H9 (cell line): ENCODE measurements around the gene POR. TPM values are rescaled to one million over a fixed set of nuclear protein-coding genes. Genes with fewer than 3 reads are reported as not detected.

Source experiments
- DNase-seq: peaks from one replicate; pipeline ENCODE4 v3.0.0-alpha.2; 2017
- H2AFZ ChIP-seq: one replicate; pipeline ENCODE4 v1.6.1; 2013; ENCODE audit warnings: mild to moderate bottlenecking, low read length, control low read depth, moderate library complexity
- H2AK5ac ChIP-seq: 2 replicates; pipeline ENCODE4 v1.6.1; 2013; ENCODE audit warnings: low read length, control low read depth, mixed read lengths; ENCODE audit not compliant: insufficient read length
- H2BK120ac ChIP-seq: one replicate; pipeline ENCODE4 v1.6.1; 2013; ENCODE audit warnings: low read depth, mild to moderate bottlenecking, low read length, control low read depth, inconsistent platforms; ENCODE audit not compliant: poor library complexity, severe bottlenecking
- H2BK12ac ChIP-seq: 2 replicates; pipeline ENCODE4 v1.6.1; 2013; ENCODE audit warnings: low read length, control low read depth, mixed read lengths, low read depth; ENCODE audit not compliant: insufficient read length
- H2BK15ac ChIP-seq: 2 replicates; pipeline ENCODE4 v1.6.1; 2013; ENCODE audit warnings: low read depth, low read length, control low read depth
- H2BK20ac ChIP-seq: one replicate; pipeline ENCODE4 v1.6.1; 2013; ENCODE audit warnings: low read depth, mild to moderate bottlenecking, low read length, control low read depth, inconsistent platforms; ENCODE audit not compliant: poor library complexity, severe bottlenecking
- H2BK5ac ChIP-seq: 2 replicates; pipeline ENCODE4 v1.6.1; 2013; ENCODE audit warnings: low read length, control low read depth, mixed read lengths; ENCODE audit not compliant: insufficient read length
- H3K14ac ChIP-seq: 2 replicates; pipeline ENCODE4 v1.6.1; 2013; ENCODE audit warnings: low read length, control low read depth; ENCODE audit not compliant: insufficient read depth
- H3K18ac ChIP-seq: 2 replicates; pipeline ENCODE4 v1.6.1; 2013; ENCODE audit warnings: low read depth, mild to moderate bottlenecking, mixed read lengths, low read length, control low read depth; ENCODE audit not compliant: insufficient read length
- H3K23ac ChIP-seq: 2 replicates; pipeline ENCODE4 v1.6.1; 2013; ENCODE audit warnings: low read length, control low read depth, mixed read lengths, low read depth; ENCODE audit not compliant: insufficient read length
- H3K23me2 ChIP-seq: 2 replicates; pipeline ENCODE4 v1.6.1; 2013; ENCODE audit warnings: low read depth, mild to moderate bottlenecking, mixed read lengths, low read length, control low read depth; ENCODE audit not compliant: insufficient read length, poor library complexity, severe bottlenecking
- H3K27ac ChIP-seq: 2 replicates; pipeline ENCODE4 v1.5.1; 2013; ENCODE audit warnings: low read length, control low read depth, mixed read lengths, low read depth; ENCODE audit not compliant: insufficient read length
- H3K27me3 ChIP-seq: 2 replicates; pipeline ENCODE4 v1.6.1; 2013; ENCODE audit warnings: low read length, control low read depth, inconsistent platforms; ENCODE audit not compliant: insufficient read depth
- H3K4ac ChIP-seq: 2 replicates; pipeline ENCODE4 v1.6.1; 2013; ENCODE audit warnings: low read depth, mild to moderate bottlenecking, control low read depth, inconsistent platforms, low read length, moderate library complexity
- H3K4me1 ChIP-seq: 2 replicates; pipeline ENCODE4 v1.6.1; 2013; ENCODE audit warnings: low read length, control low read depth, inconsistent platforms; ENCODE audit not compliant: insufficient read depth
- H3K4me2 ChIP-seq: 2 replicates; pipeline ENCODE4 v1.6.1; 2013; ENCODE audit warnings: low read length, control low read depth, mixed read lengths; ENCODE audit not compliant: insufficient read length, insufficient read depth
- H3K56ac ChIP-seq: 2 replicates; pipeline ENCODE4 v1.6.1; 2013; ENCODE audit warnings: low read depth, mild to moderate bottlenecking, mixed read lengths, low read length, control low read depth; ENCODE audit not compliant: insufficient read length
- H3K79me1 ChIP-seq: 2 replicates; pipeline ENCODE4 v1.6.1; 2013; ENCODE audit warnings: low read depth, mild to moderate bottlenecking, moderate library complexity, low read length, control low read depth, inconsistent platforms; ENCODE audit not compliant: insufficient read depth, poor library complexity, severe bottlenecking
- H3K79me2 ChIP-seq: 2 replicates; pipeline ENCODE4 v1.6.1; 2013; ENCODE audit warnings: low read length, control low read depth, inconsistent platforms; ENCODE audit not compliant: insufficient read depth
- H3K9ac ChIP-seq: 2 replicates; pipeline ENCODE4 v1.6.1; 2013; ENCODE audit warnings: low read length, control low read depth, mixed read lengths; ENCODE audit not compliant: insufficient read length; ENCODE audit errors: extremely low read depth
- H3K9me3 ChIP-seq: one replicate; pipeline ENCODE4 v1.6.1; 2013; ENCODE audit warnings: low read depth, low read length, inconsistent platforms; ENCODE audit not compliant: control insufficient read depth
- H3T11ph ChIP-seq: one replicate; pipeline ENCODE4 v1.6.1; 2013; ENCODE audit warnings: mild to moderate bottlenecking, low read length, control low read depth, inconsistent platforms
- H4K20me1 ChIP-seq: one replicate; pipeline ENCODE4 v1.6.1; 2013; ENCODE audit not compliant: control insufficient read depth, insufficient read length, insufficient read depth
- H4K5ac ChIP-seq: 2 replicates; pipeline ENCODE4 v1.6.1; 2013; ENCODE audit warnings: low read depth, mild to moderate bottlenecking, mixed read lengths, low read length, control low read depth; ENCODE audit not compliant: insufficient read length
- H4K8ac ChIP-seq: replicated peaks from 2 replicates; pipeline ENCODE4 v1.6.1; 2013; ENCODE audit warnings: low read length, control low read depth, mixed read lengths, low read depth; ENCODE audit not compliant: insufficient read length
- H4K91ac ChIP-seq: 2 replicates; pipeline ENCODE4 v1.6.1; 2013; ENCODE audit warnings: low read depth, mild to moderate bottlenecking, moderate library complexity, mixed read lengths, low read length, control low read depth; ENCODE audit not compliant: insufficient read length
- H3K27ac Mint-ChIP-seq, 3 experiments: 2 replicates in 2 of 3; 3 replicates in 1 of 3; pipeline ENCODE4 v1.8.0; 2020 to 2021; ENCODE audit warnings: mixed read lengths in 3 of 3, mild to moderate bottlenecking in 1 of 3, moderate library complexity in 1 of 3
- H3K27me3 Mint-ChIP-seq: 2 replicates; pipeline ENCODE4 v1.8.0; 2021; ENCODE audit warnings: low read depth, mild to moderate bottlenecking, moderate library complexity, mixed read lengths
- H3K36me3 Mint-ChIP-seq, 3 experiments: 2 replicates in 2 of 3; 3 replicates in 1 of 3; pipeline ENCODE4 v1.8.0; 2020 to 2021; ENCODE audit warnings: low read depth in 3 of 3, mixed read lengths in 3 of 3; ENCODE audit not compliant: insufficient read depth in 1 of 3
- H3K4me1 Mint-ChIP-seq, 2 experiments: 2 replicates each; pipeline ENCODE4 v1.8.0; 2020; ENCODE audit warnings: mixed read lengths in 2 of 2
- H3K4me3 Mint-ChIP-seq, 2 experiments: 2 replicates in 1 of 2; 3 replicates in 1 of 2; pipeline ENCODE4 v1.8.0; 2020 to 2021; ENCODE audit warnings: mild to moderate bottlenecking in 2 of 2, mixed read lengths in 2 of 2, moderate library complexity in 1 of 2
- H3K9me3 Mint-ChIP-seq, 2 experiments: 2 replicates in 1 of 2; 3 replicates in 1 of 2; pipeline ENCODE4 v1.8.0; 2020; ENCODE audit warnings: mild to moderate bottlenecking in 2 of 2, mixed read lengths in 2 of 2, moderate library complexity in 1 of 2
- WGBS: extraction: QIAGEN DNeasy Blood & Tissue Kit; methylation state at CpG from one replicate; pipeline ENCODE4 v1.1.7; 2013; ENCODE audit warnings: missing lambda C conversion rate, low lambda C conversion rate, mixed read lengths; ENCODE audit not compliant: insufficient read length; ENCODE audit errors: extremely low coverage; 5-methylcytosine and 5-hydroxymethylcytosine counted together
- total RNA-seq: library from RNA; stranded (reverse); gene quantifications from 2 replicates; pipeline ENCODE4 v1.2.1, GENCODE V29; 2021
- TF ChIP-seq, protein P1 (sequence below): fragments of 200-600 bp; sonication (generic); conservative IDR thresholded peaks from 3 replicates; pipeline ENCODE4 v1.8.0; 2021; ENCODE audit warnings: antibody characterized with exemption, mild to moderate bottlenecking

The POR gene
- total RNA-seq, 1 experiment from 2014 or later: 128 TPM

DNA sequence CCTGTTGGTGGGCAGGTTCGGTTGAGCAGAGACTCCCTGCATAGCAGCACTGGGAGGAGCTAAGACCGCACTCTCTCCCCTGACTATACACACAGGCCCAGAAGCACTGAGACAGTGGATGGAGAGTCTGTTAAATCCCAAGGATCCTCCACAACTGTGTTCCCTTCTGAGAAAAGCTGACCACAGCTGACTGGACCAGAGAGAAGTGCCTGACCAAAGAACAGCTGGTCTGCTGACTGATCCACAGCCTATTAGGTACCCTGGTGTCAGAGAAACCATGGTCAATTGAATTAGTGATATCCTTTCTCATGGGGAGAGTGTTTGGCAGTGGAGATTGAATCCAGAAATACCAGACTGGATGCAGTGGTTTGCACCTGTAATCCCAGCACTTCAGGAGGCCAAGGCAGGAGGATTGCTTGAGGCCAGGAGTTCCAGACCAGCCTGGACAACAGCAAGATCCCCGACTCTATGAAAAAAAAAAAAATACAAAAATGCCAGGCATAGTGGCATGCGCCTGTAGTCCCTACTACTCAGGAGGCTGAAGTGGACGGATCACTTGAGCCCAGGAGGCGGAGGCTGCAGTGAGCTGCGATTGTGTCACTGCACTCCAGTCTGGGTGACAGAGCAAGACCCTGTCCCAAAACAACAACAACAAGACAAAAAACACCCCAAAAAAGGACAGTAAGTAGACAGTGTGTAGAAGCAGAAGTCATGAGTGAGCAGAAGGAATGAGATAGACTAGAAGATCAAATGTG lies 107.2 kb downstream of the POR start:
- Histone ChIP-seq H3K4ac (no peak overlapping the region), H3K14ac (no peak overlapping the region), H2BK15ac (no peak overlapping the region), H3K4me1 (no peaks in the 10 kb centered on the region), H2BK5ac (no peak overlapping the region), H3K18ac (no peak overlapping the region), H2AK5ac (no peak overlapping the region), H3K27ac (no peak overlapping the region), H3T11ph (no peak overlapping the region), H3K27me3 (no peaks in the 10 kb centered on the region), H3K56ac (no peak overlapping the region), H3K9ac (no peak overlapping the region), H4K8ac (no peak overlapping the region), H3K79me2 (no peaks in the 10 kb centered on the region), H4K20me1 (no peaks in the 10 kb centered on the region), H2BK120ac (no peak overlapping the region), H2AFZ (no peak overlapping the region), H3K23ac (no peak overlapping the region), H4K5ac (no peak overlapping the region), H3K79me1 (no peaks in the 10 kb centered on the region), H3K4me2 (no peak overlapping the region), H3K9me3 (no peaks in the 10 kb centered on the region), H4K91ac (no peak overlapping the region), H2BK20ac (no peak overlapping the region), H2BK12ac (no peak overlapping the region), H3K23me2 (no peaks in the 10 kb centered on the region)
- Mint-ChIP-seq H3K36me3 (peaks cover 17 to 38% (median 36%) of the 10 kb centered on the region in 3 experiments), H3K27ac (no peak overlapping the region; a peak in 1 of 7 replicates), H3K27me3 (no peaks in the 10 kb centered on the region), H3K9me3 (no peaks in the 10 kb centered on the region), H3K4me1 (peaks cover 2% of the 10 kb centered on the region in 2 experiments; a peak in 2 of 4 replicates), H3K4me3 (no peak overlapping the region)
- no peak for DNase-seq
- WGBS: no CpG with 5 or more reads among the region's 7 CpGs
- TF ChIP-seq, protein P1, sequence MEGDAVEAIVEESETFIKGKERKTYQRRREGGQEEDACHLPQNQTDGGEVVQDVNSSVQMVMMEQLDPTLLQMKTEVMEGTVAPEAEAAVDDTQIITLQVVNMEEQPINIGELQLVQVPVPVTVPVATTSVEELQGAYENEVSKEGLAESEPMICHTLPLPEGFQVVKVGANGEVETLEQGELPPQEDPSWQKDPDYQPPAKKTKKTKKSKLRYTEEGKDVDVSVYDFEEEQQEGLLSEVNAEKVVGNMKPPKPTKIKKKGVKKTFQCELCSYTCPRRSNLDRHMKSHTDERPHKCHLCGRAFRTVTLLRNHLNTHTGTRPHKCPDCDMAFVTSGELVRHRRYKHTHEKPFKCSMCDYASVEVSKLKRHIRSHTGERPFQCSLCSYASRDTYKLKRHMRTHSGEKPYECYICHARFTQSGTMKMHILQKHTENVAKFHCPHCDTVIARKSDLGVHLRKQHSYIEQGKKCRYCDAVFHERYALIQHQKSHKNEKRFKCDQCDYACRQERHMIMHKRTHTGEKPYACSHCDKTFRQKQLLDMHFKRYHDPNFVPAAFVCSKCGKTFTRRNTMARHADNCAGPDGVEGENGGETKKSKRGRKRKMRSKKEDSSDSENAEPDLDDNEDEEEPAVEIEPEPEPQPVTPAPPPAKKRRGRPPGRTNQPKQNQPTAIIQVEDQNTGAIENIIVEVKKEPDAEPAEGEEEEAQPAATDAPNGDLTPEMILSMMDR: no peak
